Measurements from ENCODE around the gene PDPK1. TPM values are rescaled to one million over a fixed set of nuclear protein-coding genes. Genes with fewer than 3 reads are reported as not detected.

The PDPK1 gene
- total and polyA plus RNA-seq, 2 experiments from 2014 or later: 19.3 to 25.8 TPM

- Histone ChIP-seq H3K4me1 (ENCODE audit: insufficient read depth) (no peaks in the 10 kb centered on the region), H3F3A (replicated peaks; ENCODE audit: low read depth) (no peaks in the 10 kb centered on the region), H3K4me3 (no peak overlapping the region), H3K9me2 (ENCODE audit: insufficient read depth) (no peaks in the 10 kb centered on the region), H3K4me2 (no peak overlapping the region), H3K79me2 (replicated peaks; ENCODE audit: insufficient read depth) (no peaks in the 10 kb centered on the region), H3K27me3 (ENCODE audit: insufficient read depth) (no peaks in the 10 kb centered on the region), H2AFZ (no peak overlapping the region), H3K36me3 (ENCODE audit: insufficient read depth) (peaks cover 3% of the 10 kb centered on the region; the same call in 1 of the 2 replicates), H3K27ac (ENCODE audit: low read depth) (no peak overlapping the region), H4K20me1 (replicated peaks; ENCODE audit: insufficient read depth) (0 out of 2 replicates have a peak, but pooled peaks cover 3% of the 10 kb centered on the region)
- DNase-seq (ENCODE audit: low spot score) (peak; percentile 68), ATAC-seq (peak; percentile 93)
- Mint-ChIP-seq H3K27me3 (ENCODE audit: insufficient read depth, low read depth, poor library complexity) (peaks cover 2% of the 10 kb centered on the region), H3K4me3 (no peak overlapping the region), H3K27ac (no peak overlapping the region), H3K36me3 (ENCODE audit: low read depth) (peaks cover 15% of the 10 kb centered on the region), H3K4me1 (no peaks in the 10 kb centered on the region; the same call in 2 of the 3 replicates), H3K9me3 (no peaks in the 10 kb centered on the region)
- TF ChIP-seq ZNF331 (CRISPR knock-in tag; IDR thresholded peaks at IDR 0.05; ENCODE audit: low read depth) (no peak), CTCF (conservative IDR thresholded peaks at IDR 0.05; ENCODE audit: low read depth in 2 of 2) (peak; percentile 60 to 70)
Measured at GRCh38 chr16:2586241-2586640, 48.4 kb downstream of the PDPK1 start.

- H3K36me3 ChIP-seq (ENCODE audit: insufficient read depth): peaks cover 3% of the 10 kb centered on the region; the same call in 1 of the 2 replicates
- no peak overlapping the region for H3K4me3 Mint-ChIP-seq
- H3K4me1 Mint-ChIP-seq: no peaks in the 10 kb centered on the region; the same call in 2 of the 3 replicates
- DNase-seq (ENCODE audit: low spot score) (no peak), ATAC-seq (no peak)
- H3K27ac ChIP-seq (ENCODE audit: low read depth): no peak overlapping the region
- H3K27me3 Mint-ChIP-seq (ENCODE audit: insufficient read depth, low read depth, poor library complexity): peaks cover 2% of the 10 kb centered on the region
- H3K9me2 ChIP-seq (ENCODE audit: insufficient read depth): no peaks in the 10 kb centered on the region
- H3K4me2 ChIP-seq: no peak overlapping the region
- no peaks in the 10 kb centered on the region for H3F3A ChIP-seq (replicated peaks; ENCODE audit: low read depth)
- H3K27me3 ChIP-seq (ENCODE audit: insufficient read depth): no peaks in the 10 kb centered on the region
- no peaks in the 10 kb centered on the region for H3K9me3 Mint-ChIP-seq
- no peak overlapping the region for H3K27ac Mint-ChIP-seq
- H4K20me1 ChIP-seq (replicated peaks; ENCODE audit: insufficient read depth): 0 out of 2 replicates have a peak, but pooled peaks cover 3% of the 10 kb centered on the region
- no peak overlapping the region for H2AFZ ChIP-seq
- H3K4me1 ChIP-seq (ENCODE audit: insufficient read depth): no peaks in the 10 kb centered on the region
- no peaks in the 10 kb centered on the region for H3K79me2 ChIP-seq (replicated peaks; ENCODE audit: insufficient read depth)
- no peak overlapping the region for H3K4me3 ChIP-seq
- H3K36me3 Mint-ChIP-seq (ENCODE audit: low read depth): peaks cover 15% of the 10 kb centered on the region
- TF ChIP-seq NANOG (IDR thresholded peaks at IDR 0.05; ENCODE audit: borderline replicate concordance) (no peak), STAT1 (IDR thresholded peaks at IDR 0.05; ENCODE audit: unreplicated experiment) (no peak), ZNF114 (CRISPR knock-in tag; IDR thresholded peaks at IDR 0.05) (no peak), ZNF331 (CRISPR knock-in tag; IDR thresholded peaks at IDR 0.05; ENCODE audit: low read depth) (no peak), REST (IDR thresholded peaks at IDR 0.05; ENCODE audit: unreplicated experiment) (no peak), ZNF462 (CRISPR knock-in tag; IDR thresholded peaks at IDR 0.05) (no peak), JUNB (IDR thresholded peaks at IDR 0.05; ENCODE audit: unreplicated experiment) (no peak), CREB1 (CRISPR knock-in tag; IDR thresholded peaks at IDR 0.05; ENCODE audit: low read depth) (no peak)
Measured at GRCh38 chr16:2586901-2587480, 49.2 kb downstream of the PDPK1 start.

Measured in GM23338 (cell line).